Germinal center (tissue), 1 donor: Measurements from ENCODE around the gene ARHGEF11.
"Not testable (repeated sequence)": the region's sequence is repeated elsewhere in the genome, so short reads cannot be mapped to it uniquely, and the experiment has no call there.

Experiments used
- DNase-seq: peaks from one replicate; pipeline ENCODE4 v3.0.0; 2012; ENCODE audit warnings: mixed read lengths, low spot score

Gene ARHGEF11, protein sequence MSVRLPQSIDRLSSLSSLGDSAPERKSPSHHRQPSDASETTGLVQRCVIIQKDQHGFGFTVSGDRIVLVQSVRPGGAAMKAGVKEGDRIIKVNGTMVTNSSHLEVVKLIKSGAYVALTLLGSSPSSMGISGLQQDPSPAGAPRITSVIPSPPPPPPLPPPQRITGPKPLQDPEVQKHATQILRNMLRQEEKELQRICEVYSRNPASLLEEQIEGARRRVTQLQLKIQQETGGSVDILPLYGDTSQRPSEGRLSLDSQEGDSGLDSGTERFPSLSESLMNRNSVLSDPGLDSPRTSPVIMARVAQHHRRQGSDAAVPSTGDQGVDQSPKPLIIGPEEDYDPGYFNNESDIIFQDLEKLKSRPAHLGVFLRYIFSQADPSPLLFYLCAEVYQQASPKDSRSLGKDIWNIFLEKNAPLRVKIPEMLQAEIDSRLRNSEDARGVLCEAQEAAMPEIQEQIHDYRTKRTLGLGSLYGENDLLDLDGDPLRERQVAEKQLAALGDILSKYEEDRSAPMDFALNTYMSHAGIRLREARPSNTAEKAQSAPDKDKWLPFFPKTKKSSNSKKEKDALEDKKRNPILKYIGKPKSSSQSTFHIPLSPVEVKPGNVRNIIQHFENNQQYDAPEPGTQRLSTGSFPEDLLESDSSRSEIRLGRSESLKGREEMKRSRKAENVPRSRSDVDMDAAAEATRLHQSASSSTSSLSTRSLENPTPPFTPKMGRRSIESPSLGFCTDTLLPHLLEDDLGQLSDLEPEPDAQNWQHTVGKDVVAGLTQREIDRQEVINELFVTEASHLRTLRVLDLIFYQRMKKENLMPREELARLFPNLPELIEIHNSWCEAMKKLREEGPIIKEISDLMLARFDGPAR (N-terminal part only)

GRCh38 chr1:157045250-157046218 lies at the start of gene ARHGEF11:
TSS of gene ARHGEF11 (minus strand) at chr1:157045742. CDS start at chr1:157044330, 1,412 bp downstream.
- DNase-seq: peak; percentile 41

GRCh38 chr1:157095091-157095490 lies 49.5 kb upstream of the ARHGEF11 start:
- no peak for DNase-seq

DNA sequence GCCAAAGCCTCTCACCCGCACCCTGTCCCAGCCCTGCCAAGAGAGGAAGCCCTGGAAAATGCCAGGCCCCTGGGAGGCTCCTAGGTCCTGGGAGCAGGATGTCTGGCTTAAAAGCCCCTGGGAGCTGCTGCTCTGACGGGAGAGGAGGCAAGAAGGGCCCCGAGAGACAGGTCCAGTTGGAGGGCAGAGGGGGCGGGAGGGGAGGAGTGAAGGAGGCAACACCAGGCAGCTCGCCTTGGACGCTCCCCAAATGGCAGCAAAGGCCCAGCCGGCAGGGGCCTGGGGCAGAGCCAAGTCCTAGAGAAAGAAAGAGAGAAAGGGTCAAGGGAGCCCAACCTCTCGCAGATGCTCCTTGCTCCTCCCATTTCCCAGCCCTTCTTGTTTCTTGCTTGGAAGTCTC lies 47.3 kb upstream of the ARHGEF11 start:
- DNase-seq: no peak

DNA sequence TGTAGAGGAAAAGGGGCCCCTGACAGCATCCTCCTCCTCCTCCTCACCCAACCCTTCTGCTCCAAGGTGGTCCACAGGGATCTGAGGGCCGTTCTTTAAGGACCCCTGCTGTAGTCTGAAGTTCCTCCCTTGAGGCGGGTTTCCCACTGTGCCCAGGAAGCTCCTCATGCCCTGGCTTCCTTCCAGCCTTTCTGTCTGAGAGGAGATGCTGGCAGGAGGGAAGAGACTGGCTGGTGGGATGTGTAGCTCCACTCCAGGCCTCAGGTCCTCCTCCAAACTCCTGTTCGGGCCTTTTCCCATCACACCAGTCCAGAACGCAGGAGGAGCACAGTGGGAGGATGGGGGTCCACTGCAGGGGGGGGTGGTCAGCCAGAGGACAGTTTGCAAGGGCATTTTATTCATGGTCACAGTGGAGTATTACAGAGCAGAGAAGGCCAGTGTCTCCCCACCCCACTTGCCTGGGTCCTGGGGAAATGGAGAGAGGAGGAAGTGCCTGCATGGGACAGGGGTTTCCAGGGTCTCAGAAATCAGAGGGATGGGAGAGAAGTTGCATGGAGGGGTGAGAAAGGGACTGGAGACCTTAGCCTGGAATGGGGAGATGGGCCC lies 46.2 kb upstream of the ARHGEF11 start:
- DNase-seq: no peak

- DNase-seq: no peak
These were observed 45.6 kb upstream of the ARHGEF11 start for GRCh38 chr1:157091186-157091585.

- DNase-seq: no peak
These were observed 45.2 kb upstream of the ARHGEF11 start for GRCh38 chr1:157090771-157091170.

DNA sequence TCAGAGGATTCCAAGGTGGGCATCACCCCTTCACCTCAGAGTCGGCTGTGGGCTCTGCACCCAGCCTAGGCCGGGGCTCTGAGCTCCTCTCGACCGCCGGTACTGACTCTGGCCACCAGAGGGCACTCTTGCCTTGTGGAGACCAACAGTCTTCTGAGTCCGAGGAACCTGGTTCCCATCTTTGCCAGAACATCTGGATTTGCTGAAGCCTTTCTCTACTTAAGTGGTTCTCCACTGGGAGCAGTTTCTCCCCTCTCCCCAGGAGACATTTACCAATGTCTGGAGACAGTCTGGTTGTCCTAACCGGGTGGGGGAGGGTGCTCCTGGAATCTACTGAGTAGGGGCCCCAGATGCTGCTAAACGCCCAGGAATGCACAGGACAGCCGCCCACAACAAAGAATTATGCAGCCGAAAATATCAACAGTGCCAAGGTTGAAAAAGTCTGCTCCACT lies 44.7 kb upstream of the ARHGEF11 start:
- peak; percentile 76 for DNase-seq

DNA sequence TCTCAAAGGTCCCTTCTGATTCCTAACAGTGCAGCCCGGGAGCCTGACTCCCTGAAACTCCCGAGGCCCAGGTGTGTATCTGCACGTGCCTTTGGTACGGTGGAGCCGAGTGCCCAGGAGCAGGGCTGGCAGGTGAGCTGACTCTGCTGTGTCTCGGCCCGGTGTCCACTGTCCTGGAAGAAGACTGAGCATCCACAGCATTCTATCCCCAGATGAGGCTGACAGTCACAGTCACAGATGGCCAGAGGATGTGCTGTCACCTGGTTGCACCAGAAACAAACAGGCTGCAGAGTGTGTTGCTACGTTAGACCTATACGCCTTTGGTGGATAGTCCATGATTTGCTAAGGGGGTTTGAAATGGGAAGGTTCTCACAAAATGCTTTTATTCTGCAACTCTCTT lies 44.2 kb upstream of the ARHGEF11 start:
- DNase-seq: no peak

DNA sequence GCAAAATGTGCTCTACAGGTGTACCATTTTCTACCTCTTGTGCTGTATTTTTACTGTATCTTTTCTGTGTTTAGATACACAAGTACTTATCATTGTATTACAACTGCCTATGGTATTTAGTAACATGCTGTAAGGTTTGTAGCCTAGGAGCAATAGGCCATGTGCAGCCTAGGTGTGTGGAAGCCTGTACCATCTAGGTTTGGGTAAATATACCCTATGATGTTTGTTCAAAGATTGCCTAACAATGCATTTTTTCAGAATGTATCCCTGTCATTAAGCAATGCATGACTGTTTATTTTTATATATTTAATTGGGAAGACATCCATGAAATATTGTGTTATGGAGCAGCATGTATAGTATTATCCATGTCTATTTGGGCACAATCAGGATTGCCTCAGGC lies 43.1 kb upstream of the ARHGEF11 start:
- no peak for DNase-seq

DNA sequence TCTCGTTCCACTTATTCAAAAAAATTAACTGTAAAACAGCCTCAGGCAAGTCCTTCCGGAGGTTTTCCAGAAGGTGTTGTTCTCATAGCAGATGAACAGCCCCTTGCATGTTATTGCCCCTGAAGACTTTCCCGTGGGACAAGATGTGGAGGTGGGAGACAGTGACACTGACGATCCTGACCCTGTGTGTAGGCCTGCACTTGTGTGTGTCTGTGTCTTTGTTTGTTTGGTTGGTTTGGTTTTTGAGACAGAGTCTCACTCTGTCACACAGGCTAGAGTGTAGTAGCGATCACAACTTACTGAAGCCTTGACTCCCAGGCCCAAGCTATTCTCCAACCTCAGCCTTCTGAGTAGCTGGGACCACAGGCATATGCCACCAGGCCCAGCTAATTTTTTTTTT lies 41.5 kb upstream of the ARHGEF11 start:
- no peak for DNase-seq

GRCh38 chr1:157086299-157086698 lies 40.8 kb upstream of the ARHGEF11 start:
- DNase-seq: no peak

- DNase-seq: no peak
These were observed 39.9 kb upstream of the ARHGEF11 start for GRCh38 chr1:157085421-157085820.

DNA sequence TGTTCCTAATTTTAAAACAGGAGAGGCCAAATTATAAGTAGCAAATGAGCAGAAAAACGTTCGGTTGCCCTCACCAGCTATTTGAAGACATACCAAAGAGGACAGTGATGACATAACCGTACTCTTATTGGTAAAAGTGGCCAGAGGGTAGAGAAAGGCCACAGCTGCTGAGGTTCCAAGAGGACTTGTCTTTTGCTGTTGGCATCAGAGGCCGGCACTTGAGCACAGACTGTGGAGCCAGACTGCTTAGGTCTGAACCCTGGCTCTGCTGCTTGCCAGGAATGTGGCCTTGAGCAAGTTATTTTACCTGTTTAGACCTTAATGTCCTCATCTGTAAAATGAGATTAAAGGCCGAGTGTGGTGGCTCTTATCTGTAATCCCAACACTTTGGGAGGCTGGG lies 39.2 kb upstream of the ARHGEF11 start:
- DNase-seq: no peak

- no peak for DNase-seq
These were observed 36.2 kb upstream of the ARHGEF11 start for GRCh38 chr1:157081707-157082106.

- DNase-seq: no peak
These were observed 35.2 kb upstream of the ARHGEF11 start for GRCh38 chr1:157080714-157081113.

DNA sequence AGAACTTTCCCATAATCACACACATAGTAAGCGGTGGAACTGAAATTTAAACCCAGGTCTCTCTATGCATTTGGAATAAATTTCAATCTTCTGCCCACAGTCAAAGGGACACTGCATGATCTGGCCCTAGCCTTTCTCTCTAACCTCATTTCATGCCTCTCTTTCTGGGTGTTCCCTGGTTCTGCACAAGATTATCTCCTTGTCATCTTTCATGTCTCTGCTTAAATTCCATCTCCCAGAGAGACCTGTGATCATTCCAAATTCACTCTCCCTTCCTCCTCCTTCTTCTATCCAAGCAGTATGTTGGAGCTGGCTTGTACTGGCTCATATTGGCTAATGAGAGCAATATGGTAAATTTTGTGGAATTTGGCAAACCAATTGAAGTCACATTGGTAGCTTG lies 31.9 kb upstream of the ARHGEF11 start:
- DNase-seq: no peak

GRCh38 chr1:157073944-157074685 lies 28.6 kb upstream of the ARHGEF11 start:
- DNase-seq: peak; percentile 24

GRCh38 chr1:157069601-157070000 lies 24.1 kb upstream of the ARHGEF11 start:
- DNase-seq: no peak

- not testable (repeated sequence) for DNase-seq
These were observed 13.7 kb upstream of the ARHGEF11 start for GRCh38 chr1:157059241-157059640.

DNA sequence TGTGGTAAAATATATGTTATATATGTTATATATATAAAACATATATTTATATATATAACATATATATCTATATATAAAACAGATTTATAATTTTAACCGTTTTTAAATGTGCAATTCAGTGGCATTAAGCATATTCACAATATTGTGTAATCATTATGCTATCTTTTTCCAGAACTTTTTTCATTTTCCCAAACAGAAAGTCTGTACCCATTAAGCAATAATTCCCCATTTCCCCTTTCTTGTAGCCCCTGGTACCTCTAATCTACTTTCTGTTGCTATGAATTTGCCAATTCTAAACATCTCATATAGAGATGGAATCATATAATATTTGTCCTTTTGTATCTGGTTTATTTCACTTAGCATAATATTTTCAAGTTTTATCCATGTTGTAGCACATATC lies 10.7 kb upstream of the ARHGEF11 start:
- DNase-seq: no peak

DNA sequence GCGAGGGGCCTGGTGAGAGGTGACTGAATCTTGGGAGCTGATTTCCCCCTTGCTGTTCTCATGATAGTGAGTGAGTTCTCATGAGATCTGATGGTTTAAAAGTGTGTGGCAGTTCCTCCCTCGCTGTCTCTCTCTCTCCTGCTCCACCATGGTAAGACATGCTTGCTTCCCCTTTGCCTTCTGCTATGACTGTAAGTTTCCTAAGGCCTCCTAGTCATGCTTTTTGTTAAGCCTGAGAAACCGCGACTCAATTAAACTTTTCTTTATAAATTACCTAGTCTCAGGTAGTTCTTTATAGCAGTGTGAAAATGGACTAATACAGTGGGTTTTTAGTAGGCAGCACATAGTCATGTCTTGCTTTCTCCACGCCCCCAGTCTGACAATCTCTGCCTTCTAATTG lies 10.2 kb upstream of the ARHGEF11 start:
- DNase-seq: not testable (repeated sequence)
